Embryonic facial prominence (tissue), 1 donor: ENCODE data around the gene MEGF6.

Experiments
- DNase-seq: peaks from one replicate; pipeline ENCODE4 v3.0.0-alpha.2; 2016; ENCODE audit errors: extremely low spot score

Gene MEGF6

DNA sequence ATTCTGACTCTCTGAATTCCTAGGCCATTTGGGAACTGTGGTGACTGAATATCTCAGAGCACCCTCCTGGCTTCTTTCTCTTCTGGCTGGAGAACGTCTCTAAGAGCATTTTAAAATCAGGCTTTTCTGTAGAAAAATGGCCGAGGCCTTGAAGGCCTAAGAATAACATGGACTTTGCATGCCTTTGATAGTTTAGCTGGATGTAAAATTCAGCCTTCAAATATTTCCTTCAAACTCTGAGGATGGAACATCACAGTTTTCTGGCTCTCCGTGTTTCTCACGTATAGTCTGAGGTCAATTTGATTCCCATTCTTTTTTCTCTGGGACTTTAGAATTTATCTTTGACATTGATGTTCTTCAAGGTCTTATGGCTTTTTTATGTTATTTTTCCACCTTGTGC is 122.9 kb downstream of the MEGF6 start:
- DNase-seq, result no peak

DNA sequence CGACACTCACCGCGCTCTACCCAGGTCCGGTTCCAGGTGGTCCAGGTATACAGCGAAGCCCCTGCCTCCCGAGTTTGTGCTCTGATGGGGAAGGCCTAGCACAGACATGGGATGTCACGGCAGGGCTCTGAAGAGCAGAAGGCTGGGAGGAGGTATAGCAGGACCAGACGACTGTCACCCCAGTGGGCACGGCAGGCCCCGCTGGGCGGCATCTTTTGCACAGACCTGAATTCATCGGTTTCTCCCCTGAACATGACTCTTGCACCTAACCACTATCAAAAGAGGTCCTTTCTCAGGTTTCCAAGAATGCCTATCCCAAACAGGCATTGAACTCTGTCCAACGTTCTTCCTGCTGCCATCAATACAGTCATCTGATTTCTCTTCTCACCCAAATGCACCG is 126.3 kb downstream of the MEGF6 start:
- no peak for DNase-seq

DNA sequence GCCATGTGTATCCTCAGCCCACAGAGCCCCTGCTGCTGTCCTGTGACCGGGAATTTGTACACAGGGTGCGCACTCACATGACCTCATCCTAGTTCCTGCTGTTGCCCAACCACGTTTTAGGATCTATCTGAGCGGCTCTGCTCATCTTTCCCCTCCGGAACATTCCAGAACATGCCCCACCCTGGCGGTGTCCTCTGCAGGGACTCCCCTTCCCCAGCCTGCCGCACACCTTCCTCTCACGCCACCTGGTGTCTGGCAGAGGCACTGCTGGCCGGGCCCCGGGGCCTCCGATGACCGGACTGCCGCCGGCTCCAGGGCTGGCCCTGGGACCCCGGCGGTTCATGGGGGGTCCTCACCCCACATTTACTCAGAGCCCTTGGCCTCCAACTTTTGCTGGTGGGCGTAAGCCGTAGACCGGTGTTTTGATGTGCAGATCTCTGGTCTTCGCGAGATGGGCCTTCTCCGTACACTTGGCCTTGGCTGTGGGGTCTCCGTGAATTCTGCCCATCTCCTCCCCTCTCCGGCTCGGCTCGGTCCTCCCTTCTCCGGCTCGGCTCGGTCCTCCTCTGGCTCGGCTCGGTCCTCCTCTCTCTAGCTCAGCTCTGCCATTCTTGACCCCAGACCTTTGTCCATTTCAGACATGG is 127.4 kb downstream of the MEGF6 start:
- DNase-seq, result no peak

DNA sequence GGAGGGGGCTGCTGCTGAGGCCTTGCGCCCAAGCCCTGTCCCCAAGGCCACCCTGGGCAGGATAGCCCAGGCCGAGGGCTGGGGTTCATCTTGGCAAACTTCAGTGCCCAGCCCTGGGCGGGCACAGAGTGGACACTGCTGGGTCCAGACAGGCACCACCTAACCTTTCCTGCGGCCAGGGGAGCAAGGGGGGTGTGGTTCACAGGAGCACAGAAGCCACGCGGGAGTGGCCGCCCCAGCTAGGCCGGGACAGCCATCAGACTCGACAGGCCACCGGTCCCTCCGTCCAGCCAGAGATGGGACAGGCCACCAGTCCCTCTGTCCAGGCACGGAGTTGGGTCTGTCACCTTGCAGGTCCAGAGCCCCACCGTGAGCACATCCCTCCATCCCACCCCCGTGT is 127.9 kb downstream of the MEGF6 start:
- DNase-seq, result no peak

DNA sequence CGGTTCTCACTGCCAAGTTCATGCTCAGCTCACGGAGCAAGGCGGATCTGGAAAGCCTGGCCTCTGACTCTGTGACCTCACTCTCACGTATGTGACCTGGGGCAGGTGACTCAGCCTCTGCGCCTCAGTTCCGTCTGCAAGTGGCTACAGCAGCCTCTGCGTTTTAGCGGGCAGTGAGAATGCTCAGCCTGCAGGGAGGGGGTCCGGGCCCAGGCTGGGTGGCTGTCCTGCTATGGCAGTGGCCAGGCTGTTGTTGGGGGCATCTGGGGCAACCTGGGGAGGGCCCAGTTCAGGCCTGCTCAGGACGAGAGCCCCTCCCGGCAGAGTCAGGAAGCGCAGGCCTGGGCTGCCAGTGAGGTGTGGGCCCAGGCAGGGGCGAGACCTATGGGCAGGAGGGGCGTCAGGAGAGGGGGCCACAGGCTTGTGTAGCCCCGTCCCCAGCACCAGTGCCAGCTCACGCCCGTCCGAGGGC is 128.9 kb downstream of the MEGF6 start:
- no peak for DNase-seq

DNA sequence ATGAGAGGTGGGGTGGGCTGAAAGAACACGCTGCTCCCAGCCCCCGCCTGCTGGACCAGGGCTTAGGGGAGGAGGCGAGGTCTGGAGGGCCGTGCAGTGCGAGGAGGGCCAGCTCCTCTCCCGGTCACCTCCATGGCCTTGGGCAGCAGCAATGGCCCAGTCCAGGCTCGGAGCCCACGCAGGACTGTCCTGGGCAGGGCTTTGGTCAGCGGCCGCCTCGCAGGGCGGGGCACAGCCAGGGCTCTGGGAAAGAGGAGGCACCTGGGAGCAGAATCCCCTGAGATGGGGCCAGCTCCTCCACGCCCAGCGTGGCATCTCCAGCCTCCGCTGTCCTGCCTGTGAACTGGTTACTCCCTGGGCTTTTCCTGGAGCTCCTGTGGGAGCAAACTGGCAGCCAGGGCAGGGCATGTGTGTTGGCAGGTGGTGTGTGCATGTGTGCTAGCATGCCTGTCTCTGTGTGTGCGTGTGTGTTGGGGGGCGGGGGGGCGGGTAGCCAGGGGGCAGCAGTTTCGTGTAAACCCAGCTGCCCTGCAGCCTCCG is 129.4 kb downstream of the MEGF6 start:
- no peak for DNase-seq

DNA sequence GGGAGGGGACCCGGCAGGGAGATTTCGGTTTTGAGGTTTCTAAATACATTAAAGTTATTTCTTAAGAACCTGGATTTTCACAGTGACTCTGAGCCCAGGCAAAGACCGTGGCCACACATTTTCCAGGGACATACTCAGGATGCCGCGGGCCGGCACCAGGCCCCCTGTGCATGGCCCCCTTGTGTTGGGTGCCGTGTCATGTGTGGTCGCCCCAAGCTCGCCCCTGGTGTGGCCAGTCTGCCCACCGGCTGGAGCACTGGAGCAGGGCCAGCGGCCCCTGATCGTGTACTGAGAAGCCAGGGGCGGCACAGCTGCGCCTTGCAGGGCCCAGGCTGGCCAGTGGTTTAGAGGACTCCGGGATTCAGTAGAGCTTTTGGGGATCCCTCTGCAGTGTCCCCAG is 130.3 kb downstream of the MEGF6 start:
- no peak for DNase-seq

DNA sequence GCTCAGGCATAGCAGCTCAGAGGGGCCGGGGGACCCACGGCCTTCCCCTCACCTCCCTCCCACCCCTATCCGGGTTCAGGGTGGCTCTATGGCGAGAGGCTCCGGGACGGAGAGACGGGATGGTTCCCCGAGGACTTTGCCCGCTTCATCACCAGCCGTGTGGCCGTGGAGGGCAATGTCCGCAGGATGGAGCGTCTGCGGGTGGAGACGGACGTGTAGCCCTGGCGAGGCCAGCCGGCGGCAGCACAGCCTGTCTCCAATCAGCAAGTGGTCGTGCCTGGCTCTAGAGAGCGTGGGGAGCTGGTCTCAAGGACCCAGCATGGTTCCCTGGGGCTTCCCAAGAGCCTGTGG is 131.0 kb downstream of the MEGF6 start:
- DNase-seq, result no peak

DNA sequence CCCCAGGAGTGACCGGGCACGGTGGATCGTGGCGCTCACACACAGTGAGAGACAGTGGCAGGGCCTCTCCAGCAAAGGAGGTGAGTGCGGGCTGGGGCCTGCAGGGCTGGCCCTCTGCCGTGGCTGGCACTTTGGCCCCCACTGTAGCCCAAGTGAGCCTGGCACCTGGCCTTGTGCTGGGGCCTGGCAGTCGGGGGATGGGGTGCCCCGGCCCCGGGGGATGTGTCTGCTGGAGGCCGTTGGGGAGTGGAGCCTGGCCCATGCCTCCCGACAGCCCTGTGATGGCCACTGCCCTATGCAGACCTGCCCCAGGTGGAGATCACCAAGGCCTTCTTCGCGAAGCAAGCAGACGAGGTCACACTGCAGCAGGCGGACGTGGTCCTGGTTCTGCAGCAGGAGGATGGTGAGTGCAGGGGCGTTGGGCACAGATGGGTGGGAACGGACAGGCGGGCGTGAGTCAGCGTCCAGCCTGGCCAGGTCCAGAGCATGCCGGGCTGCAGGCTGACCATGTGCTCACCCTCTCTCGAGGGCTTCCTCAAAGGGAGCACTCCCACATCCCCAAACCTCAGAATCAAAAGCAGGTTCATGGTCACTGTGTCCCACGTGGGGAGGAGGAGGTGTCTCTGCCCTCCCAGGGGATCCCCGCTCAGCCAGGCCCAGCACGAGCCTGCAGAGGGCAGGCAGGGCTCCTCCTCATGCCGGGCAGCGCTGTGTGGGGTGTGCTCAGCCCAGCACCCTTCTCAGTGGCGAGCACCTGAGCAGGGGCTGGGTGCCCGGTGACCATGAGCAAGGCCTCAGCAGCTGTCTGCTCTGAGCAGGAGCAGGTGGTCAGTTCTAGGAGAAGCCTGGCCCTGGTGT is 131.6 kb downstream of the MEGF6 start:
- DNase-seq, result no peak

DNA sequence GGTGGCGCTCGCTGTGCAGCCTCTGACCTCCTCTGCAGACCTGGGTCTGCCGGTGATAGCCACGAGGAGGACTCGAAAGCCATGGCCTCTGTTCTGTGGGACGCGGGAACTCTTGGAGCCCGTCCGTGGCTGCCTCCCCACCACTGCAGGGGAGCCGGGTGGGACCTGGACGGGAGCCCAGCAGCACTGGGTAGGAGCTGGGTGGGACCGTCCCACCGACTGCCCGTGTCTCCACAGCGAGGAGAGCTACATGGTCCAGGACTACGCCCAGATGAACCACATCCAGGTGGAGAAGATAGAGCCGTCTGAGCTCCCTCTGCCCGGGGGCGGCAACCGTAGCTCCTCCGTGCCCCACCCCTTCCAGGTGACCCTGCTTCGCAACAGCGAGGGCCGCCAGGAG is 133.1 kb downstream of the MEGF6 start:
- DNase-seq, result no peak

DNA sequence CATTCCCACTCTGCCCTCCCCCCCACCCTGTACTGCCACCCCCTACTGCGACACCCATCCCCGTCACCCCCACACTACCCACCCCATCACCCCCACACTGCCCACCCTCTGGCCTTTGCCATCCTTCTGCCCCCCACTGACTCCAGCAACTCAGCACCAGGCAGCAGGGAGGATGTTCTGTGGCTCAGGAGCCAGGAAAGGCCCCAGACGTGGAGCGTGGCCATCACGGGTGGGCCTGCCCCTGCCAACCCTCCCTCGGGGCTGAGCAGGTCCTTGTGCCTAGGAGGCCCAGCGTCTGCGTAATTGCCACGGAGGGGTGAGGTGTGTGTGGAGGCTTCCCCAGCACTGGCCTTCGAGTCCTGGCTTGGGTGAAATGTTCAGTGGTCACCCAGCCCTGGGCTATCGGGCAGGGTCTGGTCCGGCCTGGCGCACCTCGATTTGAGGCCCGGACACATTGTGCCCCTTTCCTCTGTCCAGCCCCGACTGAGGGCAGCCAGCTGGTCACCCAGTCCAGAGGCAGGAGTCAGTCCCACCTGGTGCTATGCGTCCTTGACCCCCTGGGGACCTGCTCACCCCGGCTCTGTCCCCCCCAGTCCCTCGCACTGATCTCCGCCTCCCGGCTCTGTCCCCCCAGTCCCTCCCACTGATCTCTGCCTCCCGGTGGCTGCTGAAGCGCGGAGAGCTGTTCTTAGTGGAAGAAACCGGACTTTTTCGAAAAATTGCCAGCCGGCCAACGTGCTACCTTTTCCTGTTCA is 133.9 kb downstream of the MEGF6 start:
- no peak for DNase-seq

DNA sequence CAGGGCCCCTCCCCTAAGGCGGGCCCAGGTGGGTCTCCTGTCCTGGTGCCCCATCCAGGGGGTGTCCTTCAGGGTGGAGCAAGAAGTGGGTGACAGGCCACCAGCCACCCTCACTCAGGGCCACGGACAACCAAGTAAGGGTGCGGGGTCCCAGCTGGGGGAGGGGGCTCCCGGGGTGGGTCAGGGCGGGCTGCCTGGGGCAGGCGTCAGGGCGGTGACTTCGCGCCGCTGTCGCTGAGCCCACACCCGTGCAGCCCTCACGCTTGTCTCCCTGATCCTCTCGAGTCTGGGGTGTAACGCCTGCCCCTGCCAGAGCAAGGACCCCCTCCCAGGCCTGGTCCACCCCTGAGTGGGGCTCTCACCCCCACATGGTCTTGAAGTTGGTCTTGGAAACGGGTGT is 134.6 kb downstream of the MEGF6 start:
- no peak for DNase-seq

DNA sequence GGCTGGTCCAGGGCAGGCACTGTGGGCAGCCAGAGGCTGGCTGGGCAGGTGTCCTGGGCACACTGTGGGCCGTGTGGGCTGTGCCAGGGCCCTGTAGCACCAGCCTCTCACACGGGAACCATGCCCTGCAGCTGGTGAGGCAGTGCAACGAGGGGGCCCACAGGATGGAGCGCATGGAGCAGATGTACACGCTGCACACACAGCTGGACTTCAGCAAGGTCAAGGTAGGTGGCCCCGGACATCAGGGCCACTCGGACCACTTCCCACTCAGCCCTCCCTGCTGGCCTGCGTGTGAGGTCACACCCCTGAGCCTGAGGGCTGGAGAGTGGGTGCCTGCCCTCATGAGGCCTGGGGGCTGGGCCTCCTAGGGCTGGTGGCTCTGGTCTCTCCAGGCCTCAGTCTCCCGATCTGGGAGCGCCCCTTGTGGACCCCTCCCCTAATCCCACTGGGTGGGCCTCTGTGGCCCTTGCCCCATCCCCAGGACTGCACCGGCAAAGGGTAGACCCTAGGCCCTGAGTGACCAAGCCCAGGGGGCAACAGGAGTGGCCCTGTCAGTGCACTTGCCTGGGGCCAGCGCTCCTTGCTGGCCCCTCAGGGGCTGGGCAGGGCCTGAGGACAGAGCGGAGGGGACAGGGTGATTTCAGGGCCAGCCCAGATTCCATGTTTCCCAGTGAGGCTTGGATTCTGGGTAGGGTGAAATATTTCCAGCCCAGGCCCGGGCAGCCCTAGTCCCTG is 135.3 kb downstream of the MEGF6 start:
- no peak for DNase-seq

DNA sequence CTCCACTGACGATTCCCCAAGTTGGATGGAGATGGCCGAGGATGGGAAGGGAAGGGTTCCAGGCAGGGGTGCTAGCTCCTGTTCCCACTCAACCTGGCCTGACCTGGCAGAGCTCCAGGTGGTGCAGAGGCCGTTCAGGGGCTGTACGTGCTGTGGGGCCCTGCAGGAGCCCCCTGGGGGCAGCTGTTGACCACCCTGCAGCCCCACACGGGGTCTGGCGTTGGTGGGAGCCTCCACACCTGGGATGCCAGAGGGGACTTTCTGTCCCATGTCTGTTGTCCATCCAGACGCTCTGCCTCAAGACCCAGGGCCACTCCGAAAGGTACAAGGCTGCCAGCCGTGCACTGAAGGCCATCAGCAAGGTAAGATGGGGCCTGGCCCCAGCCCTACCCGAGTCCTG is 136.9 kb downstream of the MEGF6 start:
- no peak for DNase-seq

DNA sequence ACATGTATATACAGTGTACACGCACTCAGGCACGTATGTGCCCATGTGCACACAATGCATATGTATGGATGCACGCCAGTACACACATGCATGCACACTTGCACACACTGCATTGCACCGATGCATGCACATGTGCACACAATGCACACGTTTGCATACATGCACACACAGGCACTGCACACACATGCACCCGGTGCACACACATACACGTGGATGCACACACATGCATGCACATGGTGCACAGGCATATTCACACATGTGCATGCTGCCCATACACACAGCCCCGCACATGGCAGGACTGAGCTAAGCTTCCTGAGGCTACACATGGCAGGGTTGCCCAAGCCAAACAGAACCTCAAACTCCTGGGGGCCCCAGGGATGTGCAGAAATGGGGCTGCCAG is 137.3 kb downstream of the MEGF6 start:
- no peak for DNase-seq

DNA sequence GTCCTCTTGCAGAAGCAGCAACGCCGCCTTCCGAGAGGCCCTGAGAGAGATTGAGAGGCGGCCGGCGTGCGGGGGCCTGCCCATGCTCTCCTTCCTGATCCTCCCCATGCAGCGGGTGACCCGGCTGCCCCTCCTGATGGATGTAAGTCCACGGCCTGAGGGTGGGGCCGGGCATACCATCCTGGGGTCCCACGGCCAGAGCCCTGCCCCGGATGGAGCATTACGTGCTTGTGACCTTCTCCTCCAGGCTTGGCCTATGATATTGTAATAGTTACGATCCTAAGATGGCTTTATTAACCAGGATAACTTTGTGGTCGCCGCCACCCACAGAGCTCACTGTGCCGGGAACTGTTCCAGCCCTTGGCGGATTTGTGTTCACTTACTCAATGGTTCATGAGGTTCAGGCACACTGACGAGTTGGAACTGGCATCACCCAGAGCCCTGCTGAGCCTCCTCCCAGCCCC is 137.9 kb downstream of the MEGF6 start:
- DNase-seq, result no peak

DNA sequence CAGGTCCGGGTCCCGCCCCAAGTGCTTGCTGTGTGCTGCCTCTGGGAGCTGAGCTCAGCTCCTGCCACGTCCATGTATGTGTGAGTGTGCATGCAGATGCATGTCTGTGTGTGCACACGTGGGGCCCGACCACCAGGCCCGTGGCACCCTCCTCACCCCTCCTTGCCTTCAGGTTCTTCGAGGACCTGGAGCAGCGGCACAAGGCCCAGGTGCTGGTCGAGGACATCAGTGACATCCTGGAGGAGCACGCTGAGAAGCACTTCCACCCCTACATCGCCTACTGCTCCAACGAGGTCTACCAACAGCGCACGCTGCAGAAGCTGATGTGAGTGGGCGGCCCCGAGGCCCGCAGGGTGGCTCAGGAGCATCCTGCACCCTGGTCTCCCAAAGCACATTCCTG is 138.4 kb downstream of the MEGF6 start:
- DNase-seq, result no peak

DNA sequence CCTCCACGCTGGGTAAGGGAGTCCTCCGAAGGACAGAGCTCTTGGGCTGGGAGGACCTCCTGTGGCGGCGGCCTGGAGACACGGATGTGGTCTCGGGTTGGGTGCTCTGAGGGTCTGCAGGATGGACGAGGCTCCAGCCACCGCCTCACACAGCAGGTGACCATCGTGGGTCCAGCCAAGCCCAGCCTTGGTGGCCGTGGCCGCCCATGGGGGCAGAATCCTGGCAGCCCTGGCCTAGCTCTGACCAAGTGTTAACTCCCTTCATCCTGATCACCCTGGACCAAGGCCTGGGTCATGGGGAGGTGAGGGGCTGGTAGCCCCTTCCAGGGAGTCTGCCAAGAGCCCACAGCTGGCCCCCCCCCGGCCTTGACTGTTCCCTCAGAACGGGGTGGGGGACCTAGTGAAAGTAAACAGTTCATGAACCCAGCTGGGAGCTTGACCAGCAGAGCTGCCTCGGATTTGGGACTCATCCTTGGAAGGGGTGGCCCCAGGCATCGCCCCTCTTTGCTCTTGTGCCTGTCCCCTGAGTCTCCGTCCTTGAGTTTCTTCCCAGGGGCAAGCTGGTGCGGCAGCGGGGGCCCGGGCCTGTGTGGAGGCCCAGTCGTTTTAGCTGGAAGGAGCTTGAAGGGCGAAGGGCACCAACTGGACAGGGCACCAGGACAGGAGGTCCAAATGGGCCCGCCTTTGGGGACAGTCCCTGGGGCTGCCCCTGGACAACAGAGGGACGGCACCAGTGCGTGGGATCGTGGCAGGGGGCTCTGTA is 139.0 kb downstream of the MEGF6 start:
- DNase-seq, result no peak

DNA sequence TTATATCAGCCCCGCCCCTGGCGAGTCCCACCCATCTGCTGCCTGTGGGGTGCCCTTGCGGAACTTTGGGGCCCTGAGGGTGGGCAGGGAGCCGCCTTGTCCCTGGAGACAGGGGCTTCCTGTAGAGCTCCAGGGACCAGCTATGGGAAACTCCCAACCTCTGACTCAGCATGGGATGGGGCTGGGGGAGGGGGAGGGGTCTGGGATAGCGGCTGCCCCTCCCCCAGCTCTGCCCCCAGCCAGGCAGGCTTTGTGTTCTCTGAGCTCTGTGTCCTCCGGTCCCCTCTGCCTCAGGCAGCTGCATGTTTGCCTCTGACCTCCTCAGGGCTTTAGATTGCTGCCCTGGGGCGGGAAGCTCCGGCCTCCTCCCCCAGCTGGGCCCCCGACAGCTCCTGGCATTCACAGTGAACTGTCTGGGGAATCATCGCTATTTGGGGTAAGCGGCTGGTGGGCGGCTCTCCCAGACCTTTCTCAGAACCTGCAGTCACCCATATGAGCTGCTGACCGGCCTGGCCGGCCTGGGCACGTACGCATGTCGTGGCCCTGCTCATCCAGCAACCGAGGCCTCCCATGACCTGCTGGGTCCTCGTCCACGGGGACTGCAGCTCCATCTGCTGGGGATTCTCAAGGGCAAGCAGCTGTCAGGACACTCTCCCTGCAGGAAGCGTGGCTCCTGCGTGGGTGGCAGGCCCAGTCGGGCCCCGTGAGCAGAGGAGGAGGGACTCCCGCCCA is 139.8 kb downstream of the MEGF6 start:
- no peak for DNase-seq

DNA sequence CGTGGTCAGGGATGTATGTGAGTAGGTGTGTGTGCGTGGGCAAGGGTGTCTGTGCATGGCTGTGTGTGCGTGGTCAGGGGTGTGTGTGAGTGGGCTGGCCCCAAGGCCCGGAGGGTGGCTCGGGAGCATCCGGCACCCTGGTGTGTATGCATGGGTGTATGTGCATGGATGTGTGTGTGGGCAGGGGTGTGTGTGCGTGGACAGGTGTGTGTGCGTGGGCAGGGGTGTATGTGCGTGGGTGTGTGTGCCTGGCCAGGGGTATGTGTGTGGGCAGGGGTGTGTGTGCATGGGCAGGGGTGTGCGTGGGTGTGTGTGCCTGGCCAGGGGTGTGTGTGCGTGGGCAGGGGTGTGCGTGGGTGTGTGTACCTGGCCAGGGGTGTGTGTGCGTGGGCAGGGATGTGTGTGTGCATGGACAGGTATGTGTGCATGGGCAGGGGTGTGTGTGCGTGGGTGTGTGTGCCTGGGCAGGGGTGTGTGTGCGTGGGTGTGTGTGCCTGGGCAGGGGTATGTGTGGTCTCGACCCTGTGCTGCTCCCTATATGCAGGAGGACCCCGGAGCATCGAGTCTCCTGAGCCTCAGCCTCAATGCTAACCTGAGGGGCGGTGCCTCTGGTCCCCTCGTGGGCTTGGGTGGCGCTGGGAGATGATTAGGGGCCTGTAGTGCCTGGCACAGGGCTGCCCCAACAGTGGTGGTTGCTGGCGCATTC is 140.5 kb downstream of the MEGF6 start:
- no peak for DNase-seq
